Stimulated activated CD4-positive, alpha-beta T cell treated with anti-CD3 and anti-CD28 coated beads, Interleukin-2, amount 100 ng/mL, for 24 hours (primary cell): ENCODE measurements around the gene PDGFRB.
"Not testable (repeated sequence)": the region's sequence is repeated elsewhere in the genome, so short reads cannot be mapped to it uniquely, and the experiment has no call there.

Experiments used
- DNase-seq, 2 donors: peaks; one replicate each; pipeline ENCODE4 v3.0.0-alpha.2; 2020

PDGFRB gene

DNA sequence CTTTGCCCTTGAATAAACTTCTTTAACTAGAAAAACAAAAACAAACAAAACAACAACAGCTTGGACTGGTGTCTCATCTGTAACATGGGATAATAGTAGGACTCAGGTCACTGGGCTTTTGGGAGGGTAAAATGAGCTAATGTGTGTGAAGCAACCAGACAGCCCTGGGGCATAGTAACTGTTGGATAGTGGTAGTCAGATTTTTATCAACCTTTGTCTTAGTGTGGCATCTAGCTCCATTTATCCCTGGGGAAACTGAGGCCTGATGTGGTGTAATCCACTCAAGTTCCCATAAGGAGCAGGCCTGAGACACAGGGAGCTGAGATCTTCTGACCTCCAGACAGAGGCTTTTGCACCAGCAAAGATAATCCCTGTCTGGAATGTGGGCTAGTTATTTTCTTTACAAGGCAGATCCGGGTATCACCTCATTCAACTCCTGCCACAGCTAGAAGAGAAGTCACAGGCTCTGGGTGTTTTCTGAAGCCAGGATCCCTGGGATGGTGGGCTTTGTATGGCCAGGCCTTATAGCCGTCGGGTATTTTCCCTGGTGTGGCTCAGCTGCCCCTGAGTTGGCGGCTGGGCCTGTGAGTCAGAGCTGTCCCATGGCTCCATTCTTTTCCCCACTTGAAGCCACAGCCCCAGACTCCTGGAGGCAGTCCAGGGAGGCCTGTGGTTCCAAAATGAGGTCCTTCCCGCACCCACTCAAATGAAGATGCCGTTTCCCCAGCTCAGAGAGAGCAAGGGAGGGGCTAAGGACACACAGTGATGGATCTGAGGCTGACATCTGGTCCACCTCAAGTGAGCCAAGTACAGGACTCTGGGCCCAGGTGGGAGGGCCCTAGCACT, 43.2 kb downstream of the PDGFRB start:
- peak in 1 of 2 donors; percentile 6 for DNase-seq

DNA sequence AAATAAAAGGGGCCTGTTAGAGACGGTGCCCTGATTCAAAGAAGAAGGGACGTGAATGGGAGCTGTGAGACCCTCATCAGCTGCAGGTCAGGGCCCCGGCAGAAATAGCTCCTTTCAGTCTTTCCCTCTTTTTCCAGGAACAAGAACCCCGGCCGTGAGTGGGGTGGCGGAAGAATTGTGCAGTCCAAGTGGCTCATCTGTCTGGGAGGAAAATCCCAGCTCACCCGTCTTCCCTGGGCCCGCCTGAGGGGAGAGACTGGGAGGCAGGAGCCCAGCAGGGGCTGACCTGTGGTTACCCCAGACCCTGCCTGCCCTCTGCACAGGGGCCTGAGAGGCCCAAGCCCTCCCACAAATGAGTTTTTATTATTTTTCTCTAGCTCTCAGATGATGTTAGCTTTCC, 44.5 kb downstream of the PDGFRB start:
- no peak for DNase-seq

DNA sequence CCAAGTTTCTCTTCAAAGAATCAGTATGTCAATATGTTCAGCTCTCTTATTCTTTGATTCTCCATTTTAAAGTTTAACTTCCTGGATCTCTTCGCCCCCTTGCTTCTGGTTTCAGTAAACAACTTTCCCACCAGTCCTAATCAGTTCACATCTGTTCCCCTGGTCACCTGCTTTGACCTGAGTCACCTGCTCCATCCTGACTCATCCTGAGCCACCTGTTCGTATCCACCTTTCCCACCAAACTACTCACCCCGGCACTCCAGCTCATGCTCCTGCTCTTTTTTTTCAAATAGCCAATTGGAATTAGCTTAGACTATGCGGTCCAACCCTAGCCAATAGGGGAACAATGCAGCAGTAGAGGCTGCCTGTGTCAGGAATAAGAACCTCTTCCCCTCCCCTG, 45.7 kb downstream of the PDGFRB start:
- peak in 1 of 2 donors; percentile 8 for DNase-seq

DNA sequence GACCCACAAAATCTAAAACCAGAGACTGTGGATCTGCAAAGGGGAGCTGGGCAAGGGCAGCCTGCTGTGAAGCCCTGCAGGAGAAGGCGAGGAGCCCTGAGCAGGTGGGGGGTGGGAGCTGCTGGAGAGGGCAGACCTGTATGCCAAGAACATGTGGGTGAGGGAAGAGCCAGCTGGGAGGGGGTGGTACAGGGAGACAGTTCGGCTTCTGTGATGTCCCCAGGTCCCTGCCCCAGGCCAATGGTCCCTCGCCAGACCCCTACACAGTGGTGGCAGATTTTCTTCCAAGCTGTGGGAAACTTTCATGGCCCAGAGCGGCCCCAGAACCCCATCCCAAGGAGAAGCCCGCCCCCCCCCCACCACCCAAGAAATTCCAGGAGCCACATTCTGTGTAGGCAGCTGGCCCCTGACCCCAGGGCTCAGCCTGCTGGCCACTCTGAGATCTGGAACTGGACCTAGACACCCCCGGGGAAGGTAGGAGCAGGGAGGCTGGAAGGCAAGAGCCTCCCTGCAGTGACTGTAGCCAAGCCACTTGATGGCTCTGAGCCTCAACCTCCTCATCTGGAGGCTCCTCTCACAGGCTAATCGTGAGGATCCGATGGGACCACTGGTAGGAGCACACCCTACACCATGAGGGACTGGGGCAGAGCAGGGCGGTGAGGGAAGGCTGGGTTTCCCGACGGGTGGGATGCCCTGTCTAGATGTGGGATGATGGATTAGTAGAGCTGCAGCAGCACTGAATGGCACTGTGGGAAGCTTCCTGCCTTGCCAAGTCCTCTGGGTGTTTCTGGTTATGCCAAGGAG, 46.7 kb downstream of the PDGFRB start:
- DNase-seq = no peak

DNA sequence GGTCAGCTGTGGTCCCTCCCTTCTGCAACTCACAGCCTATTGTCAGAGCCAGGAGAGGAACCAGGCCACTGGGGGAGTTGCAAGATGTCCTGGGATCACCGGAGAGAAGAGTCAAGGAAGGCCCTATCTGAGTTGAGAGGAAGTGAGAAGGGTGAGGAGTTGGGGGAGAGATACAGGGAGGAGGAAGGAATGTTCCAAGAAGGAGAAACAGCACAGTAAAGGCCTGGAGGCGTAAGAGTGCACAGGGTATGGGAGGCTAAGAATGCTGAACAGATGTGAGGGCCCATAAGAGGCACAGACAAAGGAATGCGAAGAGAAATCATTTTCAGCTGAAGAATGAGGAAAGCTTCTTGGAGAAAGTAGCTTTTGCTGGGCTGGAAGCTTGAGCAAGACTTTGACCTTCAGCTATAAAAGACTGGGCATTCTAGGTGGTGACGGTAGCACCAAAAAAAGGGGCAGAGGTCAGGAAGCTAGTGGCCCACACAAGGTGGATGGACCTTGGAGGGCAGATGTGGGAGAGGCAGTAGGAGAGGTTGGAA, 47.7 kb downstream of the PDGFRB start:
- no peak for DNase-seq

DNA sequence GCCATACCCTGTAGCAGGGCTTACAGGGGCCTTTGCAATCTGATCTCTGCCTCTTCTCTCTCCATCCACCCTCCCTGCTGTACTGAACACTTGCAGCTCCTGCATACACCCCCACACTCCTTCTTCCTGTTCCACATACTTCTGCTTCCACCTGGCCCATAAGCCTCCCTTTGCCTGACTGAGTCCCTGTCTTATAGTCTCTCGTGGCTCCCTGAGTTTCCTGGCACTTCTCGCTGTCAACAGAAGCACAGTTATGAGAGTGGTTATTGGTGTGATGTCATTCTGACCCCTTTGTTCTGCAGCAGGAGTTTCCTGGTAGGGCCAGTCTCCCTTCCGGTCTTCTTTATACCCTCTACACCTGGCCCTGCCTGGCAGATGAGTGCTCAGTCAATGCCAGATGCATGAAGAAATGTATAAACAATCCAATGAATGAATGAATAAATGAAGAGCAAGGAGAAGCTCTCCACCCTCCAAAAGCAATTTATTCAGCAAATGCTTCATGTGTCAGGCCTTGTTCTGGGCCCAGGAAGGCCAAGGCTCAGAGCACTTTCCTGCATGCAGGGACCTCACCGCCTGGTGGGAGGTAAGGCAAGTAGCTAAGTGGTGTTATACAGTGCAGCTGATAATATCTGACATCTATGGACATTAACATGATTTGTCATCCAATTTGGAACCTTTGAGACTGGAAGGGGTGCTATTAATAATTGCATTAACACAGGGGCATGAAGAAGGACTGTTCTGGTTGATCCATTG, 48.8 kb downstream of the PDGFRB start:
- DNase-seq = peak in 1 of 2 donors; percentile 10

DNA sequence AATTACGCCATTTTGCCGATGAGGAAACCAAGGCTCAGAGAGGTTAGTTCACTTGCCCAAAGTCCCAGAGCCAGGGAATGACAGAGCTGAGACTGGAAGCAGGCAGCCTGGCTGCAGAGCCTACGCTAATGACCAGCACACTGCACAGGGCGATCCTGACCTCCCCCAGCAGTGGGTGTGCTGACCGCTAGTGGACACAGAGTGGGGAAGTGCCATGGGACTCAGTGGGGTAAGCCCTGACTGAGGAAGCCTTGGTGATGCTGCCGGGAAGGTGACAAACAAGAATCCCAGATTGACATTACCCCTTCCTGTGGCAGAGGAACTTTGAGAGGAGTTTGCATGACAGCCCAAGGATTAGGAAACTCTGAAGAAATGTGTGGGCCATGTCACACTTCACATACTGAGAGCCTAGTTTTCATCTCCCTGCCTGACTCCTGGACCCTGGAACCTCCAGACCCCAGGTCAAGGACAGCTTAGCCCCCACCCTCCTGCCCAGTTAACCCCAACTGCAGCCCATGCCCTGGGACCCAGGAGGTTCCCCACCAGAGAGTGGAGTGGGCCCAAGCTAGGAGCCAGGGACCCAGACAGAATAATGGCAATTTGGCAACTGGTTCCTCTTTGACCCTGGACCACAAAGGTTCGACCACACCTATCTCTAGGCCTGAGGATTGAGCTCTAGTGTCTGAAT, 49.6 kb downstream of the PDGFRB start:
- peak in 1 of 2 donors; percentile 11 for DNase-seq

DNA sequence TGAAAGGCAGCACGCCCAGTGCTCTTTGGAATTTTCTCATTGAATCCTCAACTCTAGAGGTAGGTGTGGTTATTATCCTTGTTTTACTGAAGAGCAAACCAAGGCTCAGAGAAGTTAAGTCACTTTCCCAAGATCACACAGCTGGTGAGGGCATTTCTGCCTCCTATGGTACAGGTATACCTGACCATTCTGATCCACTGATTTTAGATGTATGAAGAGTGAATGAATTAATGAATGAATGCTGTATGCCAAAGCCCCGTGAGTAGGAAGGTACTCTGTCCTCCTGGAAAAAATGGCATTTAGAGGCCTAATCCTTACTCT, 51.1 kb downstream of the PDGFRB start:
- DNase-seq = no peak

DNA sequence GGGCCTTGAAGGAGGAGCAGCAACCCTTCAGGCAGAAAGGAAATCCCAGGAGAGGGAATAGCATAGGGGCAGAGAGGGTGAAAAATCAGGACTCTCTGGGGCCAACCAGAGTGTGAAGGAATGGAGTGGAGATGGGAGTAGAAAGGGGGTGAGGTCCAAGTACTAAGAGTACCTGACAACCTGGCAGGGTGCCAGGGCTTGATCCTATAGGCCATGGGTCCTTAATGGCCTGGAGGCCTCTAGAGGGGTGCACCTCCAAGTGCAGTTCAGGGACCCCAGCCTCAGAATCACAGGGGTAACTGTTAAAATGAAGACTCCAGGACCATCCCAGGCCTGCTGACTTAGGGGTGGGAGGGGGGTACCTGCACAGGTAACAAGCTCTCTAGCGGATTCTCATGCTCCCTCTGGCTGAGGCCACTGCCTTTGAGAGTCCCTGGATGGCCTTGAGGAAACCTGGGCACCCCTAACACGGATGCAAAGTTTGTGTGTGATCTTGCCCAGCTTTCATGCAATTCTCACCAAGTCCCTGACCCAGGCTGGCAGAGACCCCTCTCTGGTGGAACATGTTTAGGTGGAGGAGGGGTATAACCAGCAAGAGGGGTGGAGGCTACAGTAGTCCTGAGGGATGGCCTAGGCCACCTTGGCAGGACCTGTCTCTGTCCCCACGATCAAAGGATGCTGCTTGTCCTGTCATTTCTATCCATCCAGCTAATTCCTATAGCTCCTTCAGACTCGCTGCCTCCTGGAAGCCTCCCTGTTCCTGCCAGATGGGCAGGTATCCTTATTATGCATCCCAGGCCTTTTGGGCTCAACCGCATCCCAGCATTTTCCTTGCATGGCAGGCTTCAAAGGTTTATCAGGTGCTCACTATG, 51.7 kb downstream of the PDGFRB start:
- peak in 1 of 2 donors; percentile 16 for DNase-seq

DNA sequence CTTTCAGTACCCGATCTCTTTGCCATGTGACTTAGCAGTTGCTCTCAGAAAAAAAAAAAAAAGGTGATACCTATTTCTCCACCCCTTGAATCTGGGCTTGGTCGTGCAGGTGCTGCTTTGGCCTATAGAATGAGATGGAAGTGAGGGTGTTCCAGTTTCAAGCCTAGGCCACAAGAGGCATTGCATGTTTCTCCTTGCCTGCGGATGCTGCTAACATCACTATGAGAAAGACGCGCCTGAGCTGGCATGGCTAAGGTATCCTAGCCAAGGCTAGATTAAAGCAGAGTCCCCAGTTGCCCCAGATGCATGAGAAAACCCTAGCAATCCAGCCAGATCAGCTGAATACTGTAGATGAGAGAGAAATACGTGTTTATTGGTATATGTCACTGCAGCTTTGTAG, 54.6 kb downstream of the PDGFRB start:
- DNase-seq = no peak

DNA sequence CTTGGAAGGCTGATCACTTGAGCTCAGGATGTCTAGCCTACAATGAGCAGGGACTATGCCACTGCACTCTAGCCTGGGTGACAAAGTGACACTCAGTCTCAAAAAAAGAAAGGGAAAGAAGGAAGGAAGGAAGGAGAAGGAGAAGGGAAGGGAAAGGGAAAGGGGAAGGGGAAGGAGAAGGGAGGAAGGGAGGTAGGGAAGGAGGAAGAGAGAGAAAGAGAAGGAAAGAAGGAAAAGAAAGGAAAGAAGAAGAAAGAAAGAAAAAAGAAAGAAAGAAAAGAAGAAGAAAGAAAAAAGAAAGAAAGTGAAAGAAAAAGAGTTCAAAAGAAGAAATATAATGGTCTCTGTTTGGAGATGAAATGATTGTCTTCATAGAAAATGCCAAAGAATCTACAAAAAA, 58.5 kb downstream of the PDGFRB start:
- DNase-seq = no peak

DNA sequence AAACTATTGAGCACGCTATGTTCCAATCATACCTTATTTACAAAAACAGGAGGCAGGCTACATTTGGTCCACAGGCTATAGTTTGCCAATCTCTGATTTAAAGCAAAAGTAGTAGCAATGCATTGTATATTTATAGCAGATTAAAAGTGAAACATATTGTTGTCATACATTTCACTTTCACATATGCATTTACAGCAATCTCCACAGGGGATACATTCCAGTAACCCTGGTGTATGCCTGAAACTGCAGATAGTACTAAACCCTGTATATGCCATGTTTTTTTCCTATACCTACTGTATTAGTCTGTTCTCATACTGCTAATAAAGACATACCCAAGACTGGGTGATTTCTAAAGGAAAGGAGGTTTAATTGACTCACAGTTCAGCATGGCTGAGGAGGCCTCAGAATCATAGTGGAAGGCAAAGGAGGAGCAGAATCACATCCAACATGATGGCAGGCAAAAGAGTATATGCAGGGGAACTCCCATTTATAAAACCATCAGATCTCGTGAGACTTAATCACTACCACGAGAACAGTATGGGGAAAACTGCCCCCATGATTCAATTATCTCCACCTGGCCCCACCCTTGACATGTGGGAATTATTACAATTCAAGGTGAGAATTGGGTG, 63.4 kb downstream of the PDGFRB start:
- DNase-seq = no peak

DNA sequence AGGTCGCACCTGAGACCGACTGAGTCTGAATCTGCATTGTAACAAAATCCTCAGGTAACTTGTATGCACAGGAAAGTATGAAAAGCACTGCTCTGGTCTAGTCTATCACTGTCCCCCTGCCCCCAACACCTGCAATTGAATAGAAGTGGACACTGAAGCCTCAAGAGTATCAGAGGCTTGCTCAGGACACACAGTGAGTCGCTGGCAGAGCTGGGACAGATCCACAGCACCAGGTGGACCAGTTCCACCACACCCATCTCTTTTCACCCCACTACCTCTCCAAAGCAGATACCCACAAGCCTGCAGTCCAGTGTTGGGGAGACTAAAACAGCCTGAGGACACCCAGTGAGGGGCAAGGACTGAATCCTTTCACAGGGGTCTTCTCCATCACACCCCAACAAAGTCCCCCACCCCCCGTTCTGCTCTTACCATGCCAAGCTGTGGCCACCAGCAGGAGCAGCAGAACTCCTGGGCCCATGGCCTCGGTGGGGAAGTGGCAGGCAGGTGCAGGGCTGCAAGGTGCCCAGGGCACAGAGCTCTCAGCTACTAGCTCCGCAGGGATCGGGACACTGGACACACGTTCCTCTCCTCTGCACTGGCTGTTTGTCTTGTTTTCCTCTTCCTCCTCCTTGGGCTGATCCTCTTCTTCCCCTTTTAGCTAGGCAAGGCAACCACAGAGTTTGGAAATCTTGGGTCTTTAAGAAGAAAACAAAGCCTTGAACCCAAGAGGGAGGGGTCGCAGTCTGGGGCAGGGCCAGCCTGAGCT, 69.5 kb downstream of the PDGFRB start, which contains the start of gene CSF1R:
TSS of gene CSF1R (minus strand) at position 605 of the 766 bp plus-strand sequence. CDS start at position 478, 127 bp downstream.
- no peak for DNase-seq

DNA sequence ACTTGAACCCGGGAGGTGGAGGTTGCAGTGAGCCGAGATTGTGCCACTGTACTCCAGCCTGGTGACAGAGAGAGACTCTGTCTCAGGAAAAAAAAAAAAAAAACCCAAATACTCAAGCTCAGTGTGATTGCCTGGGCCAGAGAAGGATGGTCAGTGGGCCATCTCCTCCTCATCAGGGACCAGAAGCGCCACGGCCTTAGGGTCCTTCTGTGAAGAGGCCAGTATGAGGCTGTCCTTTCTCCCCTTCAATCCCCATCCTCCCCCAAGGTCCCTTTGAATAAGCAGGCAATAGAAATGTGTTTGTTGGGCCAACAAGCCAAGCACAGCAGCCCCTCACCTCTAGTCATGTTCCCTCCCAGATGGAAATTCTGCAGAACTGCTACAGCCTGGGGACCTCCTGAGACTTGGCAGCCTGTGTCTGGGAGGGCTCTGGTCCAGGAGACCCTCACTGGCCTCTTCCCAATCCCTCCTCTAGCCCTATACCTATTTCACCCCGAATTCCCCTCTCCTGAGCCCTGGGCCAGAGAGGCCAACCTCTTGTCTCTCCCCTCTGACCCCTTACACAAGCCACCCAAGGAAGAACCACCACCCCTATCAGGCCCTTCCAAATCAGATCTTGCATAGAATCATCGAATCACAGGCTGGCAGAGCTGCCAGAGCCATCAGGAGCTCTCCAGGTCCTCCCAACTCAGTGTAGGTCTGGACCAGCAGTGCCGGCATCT, 70.3 kb downstream of the PDGFRB start:
- DNase-seq = no peak

DNA sequence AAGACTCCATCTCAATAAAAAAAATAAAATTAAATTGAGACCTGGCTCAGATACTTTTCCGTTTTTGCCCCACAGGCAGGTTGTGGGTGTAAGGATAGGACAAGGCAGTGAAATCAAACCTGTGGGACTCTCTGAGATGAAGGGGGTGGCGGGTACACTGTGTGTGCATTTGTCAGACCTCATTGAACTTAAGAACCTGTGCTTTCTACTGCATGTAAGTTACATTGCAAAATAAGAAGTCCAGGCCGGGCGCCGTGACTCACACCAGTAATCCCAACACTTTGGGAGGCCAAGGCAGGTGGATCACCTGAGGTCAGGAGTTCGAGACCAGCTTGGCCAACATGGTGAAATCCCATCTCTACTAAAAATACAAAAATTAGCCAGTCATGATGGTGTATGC, 70.9 kb downstream of the PDGFRB start:
- not testable (repeated sequence) for DNase-seq

DNA sequence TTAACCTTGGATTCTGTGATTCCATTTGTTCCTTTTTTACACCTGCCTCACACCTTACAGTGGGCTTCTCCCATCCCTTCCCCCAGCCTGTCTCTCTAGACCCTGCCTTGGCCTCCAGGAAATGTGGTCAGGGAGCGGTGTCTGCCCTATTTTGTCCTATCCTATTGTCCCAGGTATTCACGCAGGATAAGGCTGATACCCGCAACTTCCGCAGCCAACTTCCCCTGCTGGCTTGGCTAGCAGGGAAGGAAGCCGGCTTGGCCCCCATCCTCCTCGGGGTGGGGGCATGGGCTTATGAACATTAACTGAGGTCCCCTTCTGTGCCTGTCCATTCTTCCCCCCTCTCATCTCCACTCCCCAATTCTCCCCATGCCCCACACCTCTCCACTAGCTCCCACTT, 72.8 kb downstream of the PDGFRB start:
- DNase-seq = no peak

DNA sequence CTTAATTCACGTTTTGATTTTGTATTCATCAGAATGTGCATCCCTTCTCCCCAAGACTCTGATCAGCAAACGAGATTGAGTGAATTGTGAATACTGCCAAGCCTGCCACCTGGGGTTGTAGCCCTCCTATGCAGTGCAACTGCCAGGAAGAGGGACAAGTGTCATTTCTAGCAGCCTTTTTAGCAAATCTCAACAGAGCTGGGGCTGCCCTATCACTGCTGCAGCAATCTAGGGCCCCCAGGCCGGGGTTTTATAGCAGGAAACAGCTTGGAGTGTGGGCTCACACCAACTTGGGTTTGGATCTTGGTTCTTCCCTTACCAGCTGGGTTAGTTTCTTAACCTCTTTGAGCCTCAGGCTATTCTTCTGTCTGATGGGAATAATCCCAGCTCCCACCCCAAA, 73.3 kb downstream of the PDGFRB start:
- no peak for DNase-seq

DNA sequence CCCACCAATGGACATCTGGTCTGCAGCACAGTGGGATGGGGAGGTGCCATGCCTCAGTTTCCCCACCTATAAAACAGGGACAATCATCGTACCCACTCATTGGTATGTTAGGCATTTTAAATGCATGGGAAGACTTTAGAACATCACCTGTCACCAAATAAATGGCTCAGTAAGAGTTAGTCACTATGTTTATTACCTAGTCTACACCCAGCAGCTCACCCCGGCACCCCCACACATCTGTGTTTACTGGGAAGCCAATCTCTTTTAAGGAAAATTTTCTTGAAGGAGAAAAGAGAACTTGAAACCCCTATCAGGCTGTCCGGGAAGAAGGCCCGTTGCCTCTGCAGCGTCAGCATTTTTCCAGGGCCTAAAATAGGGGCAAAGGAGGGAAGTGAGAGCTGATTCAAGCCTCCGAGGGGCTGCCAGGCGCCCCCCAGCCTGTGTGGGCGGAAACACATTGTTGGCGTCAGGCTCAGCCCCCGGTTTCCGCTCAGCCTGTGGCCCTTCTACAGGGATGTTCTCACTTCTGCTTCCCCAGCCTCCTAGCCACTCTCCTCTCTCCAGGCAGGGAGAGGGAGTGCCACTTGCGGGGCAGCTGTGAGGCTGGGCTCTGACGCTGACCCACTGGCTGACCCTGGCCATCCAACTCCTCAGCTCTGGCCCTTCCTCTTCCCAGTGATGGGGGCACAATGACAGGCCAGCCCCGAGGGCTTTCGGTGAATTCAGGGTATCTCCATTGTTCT, 73.9 kb downstream of the PDGFRB start:
- no peak for DNase-seq
